HFFc6 (cell line): ENCODE data around the gene NANOS2. TPM values are rescaled to one million over a fixed set of nuclear protein-coding genes. Genes with fewer than 3 reads are reported as not detected.

Experiments
- DNase-seq: peaks from one replicate; pipeline ENCODE4 v3.0.0-alpha.2; 2018
- H3K27ac Mint-ChIP-seq: 2 replicates; pipeline ENCODE4 v1.8.0; 2020; ENCODE audit warnings: mild to moderate bottlenecking, mixed read lengths
- H3K27me3 Mint-ChIP-seq: 2 replicates; pipeline ENCODE4 v1.8.0; 2021; ENCODE audit warnings: mild to moderate bottlenecking, moderate library complexity, mixed read lengths; ENCODE audit not compliant: insufficient read depth
- H3K36me3 Mint-ChIP-seq: 2 replicates; pipeline ENCODE4 v1.8.0; 2021; ENCODE audit warnings: low read depth, mixed read lengths
- H3K4me1 Mint-ChIP-seq: 2 replicates; pipeline ENCODE4 v1.8.0; 2020; ENCODE audit warnings: low read depth, mixed read lengths
- H3K4me3 Mint-ChIP-seq: 2 replicates; pipeline ENCODE4 v1.8.0; 2020; ENCODE audit warnings: mild to moderate bottlenecking, moderate library complexity, mixed read lengths
- H3K9me3 Mint-ChIP-seq: 2 replicates; pipeline ENCODE4 v1.8.0; 2020; ENCODE audit warnings: mild to moderate bottlenecking, mixed read lengths
- CTCF ChIP-seq: fragments of 200-600 bp; sonication (generic); IDR thresholded peaks from 2 replicates; pipeline ENCODE4 v1.5.0; 2021; ENCODE audit warnings: antibody characterized with exemption, mild to moderate bottlenecking
- total RNA-seq, 6 experiments: library from RNA; stranded (reverse); fragmentation: NEBNext Ultra II Directional; extraction: Animal tissue kit (Norgen Biotek cat#: 25700); gene quantifications; 2 replicates in 1 of 6; 3 replicates in 5 of 6; pipeline ENCODE4 v1.2.3, GENCODE V29; 2021

Gene NANOS2
- total RNA-seq, 6 experiments from 2014 or later: not detected

DNA sequence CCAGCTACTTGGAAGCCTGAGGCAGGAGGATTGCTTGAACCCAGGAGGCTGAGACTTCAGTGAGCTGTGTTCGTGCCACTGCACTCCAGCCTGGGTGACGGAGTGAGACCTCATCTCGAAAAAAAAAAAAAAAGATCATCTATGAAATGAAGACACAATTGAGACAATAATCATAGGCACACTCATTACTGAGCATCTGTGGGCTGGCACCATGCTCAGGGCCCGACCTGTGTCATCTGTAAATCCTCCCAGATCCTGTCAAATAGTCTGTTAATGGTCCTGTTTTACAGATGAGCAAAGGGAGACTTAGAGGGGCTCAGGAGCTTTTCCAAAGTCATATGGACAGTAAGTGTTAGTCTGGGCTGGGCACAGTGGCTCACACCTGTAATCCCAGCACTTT lies 4.1 kb upstream of the NANOS2 start:
- Mint-ChIP-seq H3K27me3 (peaks cover 23% of the 10 kb centered on the region), H3K36me3 (no peaks in the 10 kb centered on the region), H3K9me3 (no peaks in the 10 kb centered on the region), H3K27ac (no peak overlapping the region), H3K4me3 (no peak overlapping the region), H3K4me1 (no peaks in the 10 kb centered on the region)
- TF ChIP-seq CTCF: no peak
- no peak for DNase-seq

DNA sequence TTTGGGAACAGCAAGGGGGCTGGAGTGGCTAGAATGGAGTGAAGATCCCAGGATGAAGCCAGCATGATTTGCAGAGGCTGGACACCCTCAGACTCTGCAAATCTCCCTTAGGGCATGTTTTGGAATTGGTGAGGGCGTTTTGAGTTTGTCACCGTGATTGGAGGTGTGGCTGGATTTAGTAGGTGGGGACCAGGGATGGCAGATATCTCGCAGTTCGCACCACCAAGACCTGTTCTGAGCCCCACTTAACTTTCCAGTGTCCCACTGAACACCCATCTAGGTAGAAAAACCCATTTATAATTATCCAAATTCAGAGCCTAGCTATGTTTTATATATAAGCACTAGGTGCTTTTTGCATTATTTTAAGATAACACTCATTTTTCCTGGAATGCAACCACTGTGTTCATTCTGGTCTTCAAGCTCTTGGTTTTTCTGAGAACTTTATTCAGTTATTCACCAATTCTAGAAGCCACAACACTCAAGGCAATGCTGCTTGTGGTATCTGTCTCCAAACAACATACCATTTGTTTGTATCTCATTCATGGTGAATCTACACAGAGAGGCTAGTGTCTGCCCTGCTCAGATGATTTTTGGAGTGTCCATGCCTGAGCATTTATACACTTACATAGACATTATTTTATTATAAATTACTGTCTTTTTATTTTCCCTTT lies 3.0 kb upstream of the NANOS2 start:
- Mint-ChIP-seq H3K36me3 (no peaks in the 10 kb centered on the region), H3K4me1 (no peaks in the 10 kb centered on the region), H3K9me3 (no peaks in the 10 kb centered on the region), H3K4me3 (no peak overlapping the region), H3K27ac (no peak overlapping the region), H3K27me3 (peaks cover 25% of the 10 kb centered on the region)
- DNase-seq: no peak
- TF ChIP-seq CTCF: no peak

DNA sequence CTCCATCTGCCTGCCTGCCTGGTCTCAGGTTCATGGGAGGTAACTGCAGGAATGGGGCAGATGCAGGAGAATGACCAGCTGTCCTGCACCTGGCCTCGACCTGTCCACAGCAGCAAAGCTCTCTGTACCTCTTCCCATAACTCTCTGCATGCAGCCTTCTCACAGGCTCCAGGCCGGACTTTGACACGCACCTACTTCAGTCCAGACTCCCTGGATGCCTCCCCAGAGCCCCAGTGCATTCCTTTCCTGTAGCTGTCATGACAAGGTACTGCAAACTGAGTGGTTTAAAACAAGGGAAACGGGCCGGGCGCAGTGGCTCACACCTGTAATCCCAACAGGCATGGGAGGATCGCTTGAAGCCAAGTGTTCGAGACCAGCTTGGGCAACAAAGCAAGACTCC lies 3.3 kb downstream of the NANOS2 start:
- Mint-ChIP-seq H3K27me3 (peaks cover 20% of the 10 kb centered on the region), H3K36me3 (no peaks in the 10 kb centered on the region), H3K4me3 (no peak overlapping the region), H3K4me1 (peaks cover 11% of the 10 kb centered on the region), H3K27ac (no peak overlapping the region), H3K9me3 (no peaks in the 10 kb centered on the region)
- DNase-seq: no peak
- no peak for TF ChIP-seq CTCF

GRCh38 chr19:45908956-45909355 lies 5.6 kb downstream of the NANOS2 start:
- peaks cover 20% of the 10 kb centered on the region for H3K27me3 Mint-ChIP-seq

GRCh38 chr19:45906221-45906620 lies 8.4 kb downstream of the NANOS2 start:
- peaks cover 14% of the 10 kb centered on the region for H3K4me1 Mint-ChIP-seq
- H3K27me3 Mint-ChIP-seq: peaks cover 10% of the 10 kb centered on the region
- H3K27ac Mint-ChIP-seq: no peak overlapping the region
- H3K9me3 Mint-ChIP-seq: no peaks in the 10 kb centered on the region
- peak; percentile 41 for DNase-seq
- TF ChIP-seq CTCF: no peak
- H3K36me3 Mint-ChIP-seq: no peaks in the 10 kb centered on the region
- no peak overlapping the region for H3K4me3 Mint-ChIP-seq

More at GRCh38 chr19:45908956-45909355, 5.6 kb downstream of the NANOS2 start:
- Mint-ChIP-seq H3K4me1 (peaks cover 14% of the 10 kb centered on the region), H3K27ac (no peak overlapping the region), H3K36me3 (no peaks in the 10 kb centered on the region), H3K9me3 (no peaks in the 10 kb centered on the region), H3K4me3 (no peak overlapping the region)
- peak; percentile 14 for DNase-seq
- TF ChIP-seq CTCF: no peak
